GM13977 (cell line): ENCODE data around the gene TIGD6.

Source experiments
- DNase-seq: peaks from one replicate; pipeline ENCODE4 v3.0.0; 2012; ENCODE audit warnings: low spot score
- in situ Hi-C: fragments of 300-500 bp; cut with MboI; formaldehyde crosslinking; loops from one replicate; pipeline ENCODE4 v1.12.0; 2022; ENCODE audit warnings: low sequenced_read_pairs, low pct_unique_long_range_greater_than_20kb, mixed read lengths, inconsistent platforms; ENCODE audit not compliant: unreplicated experiment
- TF ChIP-seq, protein P1 (sequence below): IDR thresholded peaks from 2 replicates; pipeline ENCODE4 v1.5.1; 2012; ENCODE audit warnings: mild to moderate bottlenecking, control low read depth; ENCODE audit not compliant: insufficient read depth; ENCODE audit errors: extremely low read depth, missing control alignments

TIGD6 gene

DNA sequence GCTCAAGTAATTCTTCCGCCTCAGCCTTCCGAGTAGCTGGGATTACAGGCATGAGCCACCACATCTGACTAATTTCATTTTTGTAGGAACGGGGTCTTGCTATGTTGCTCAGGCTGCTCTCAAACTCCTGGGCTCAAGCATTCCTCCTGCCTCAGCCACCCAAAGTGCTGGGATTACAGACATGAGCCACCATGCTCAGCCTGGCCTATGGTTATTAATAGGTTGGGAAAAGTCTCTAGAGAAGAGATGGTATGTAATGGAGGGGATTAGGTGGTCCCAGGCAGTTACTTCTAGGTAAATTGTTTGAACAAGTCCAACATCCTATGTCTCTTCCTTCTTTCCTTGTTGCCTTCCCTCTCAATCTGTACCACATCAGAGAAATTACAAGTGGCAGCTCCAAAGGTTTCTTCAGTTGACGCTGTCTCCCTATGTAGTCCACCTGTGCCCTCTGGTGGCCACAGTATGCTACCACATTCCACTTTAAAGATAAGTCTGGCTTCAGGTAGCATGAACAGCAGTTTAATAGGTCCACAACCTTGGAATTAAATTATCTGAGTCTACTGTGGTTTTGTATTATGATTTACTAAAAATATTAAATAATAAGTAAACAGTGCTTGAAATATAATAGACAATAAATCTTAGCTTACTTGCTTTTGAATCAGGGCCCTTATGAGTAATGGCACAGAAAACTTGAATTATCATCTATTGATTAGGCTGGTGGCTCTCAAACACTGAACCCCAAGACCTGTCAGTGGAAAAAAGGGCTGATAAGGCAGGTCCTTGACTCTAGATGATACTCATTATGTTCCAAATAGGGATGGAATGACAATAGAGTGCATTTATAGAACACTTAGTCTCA, 9.7 kb downstream of the TIGD6 start:
- in situ Hi-C loops = no loop called here
- peak; percentile 65 for DNase-seq
- TF ChIP-seq, protein P1, sequence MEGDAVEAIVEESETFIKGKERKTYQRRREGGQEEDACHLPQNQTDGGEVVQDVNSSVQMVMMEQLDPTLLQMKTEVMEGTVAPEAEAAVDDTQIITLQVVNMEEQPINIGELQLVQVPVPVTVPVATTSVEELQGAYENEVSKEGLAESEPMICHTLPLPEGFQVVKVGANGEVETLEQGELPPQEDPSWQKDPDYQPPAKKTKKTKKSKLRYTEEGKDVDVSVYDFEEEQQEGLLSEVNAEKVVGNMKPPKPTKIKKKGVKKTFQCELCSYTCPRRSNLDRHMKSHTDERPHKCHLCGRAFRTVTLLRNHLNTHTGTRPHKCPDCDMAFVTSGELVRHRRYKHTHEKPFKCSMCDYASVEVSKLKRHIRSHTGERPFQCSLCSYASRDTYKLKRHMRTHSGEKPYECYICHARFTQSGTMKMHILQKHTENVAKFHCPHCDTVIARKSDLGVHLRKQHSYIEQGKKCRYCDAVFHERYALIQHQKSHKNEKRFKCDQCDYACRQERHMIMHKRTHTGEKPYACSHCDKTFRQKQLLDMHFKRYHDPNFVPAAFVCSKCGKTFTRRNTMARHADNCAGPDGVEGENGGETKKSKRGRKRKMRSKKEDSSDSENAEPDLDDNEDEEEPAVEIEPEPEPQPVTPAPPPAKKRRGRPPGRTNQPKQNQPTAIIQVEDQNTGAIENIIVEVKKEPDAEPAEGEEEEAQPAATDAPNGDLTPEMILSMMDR = peak; percentile 86

DNA sequence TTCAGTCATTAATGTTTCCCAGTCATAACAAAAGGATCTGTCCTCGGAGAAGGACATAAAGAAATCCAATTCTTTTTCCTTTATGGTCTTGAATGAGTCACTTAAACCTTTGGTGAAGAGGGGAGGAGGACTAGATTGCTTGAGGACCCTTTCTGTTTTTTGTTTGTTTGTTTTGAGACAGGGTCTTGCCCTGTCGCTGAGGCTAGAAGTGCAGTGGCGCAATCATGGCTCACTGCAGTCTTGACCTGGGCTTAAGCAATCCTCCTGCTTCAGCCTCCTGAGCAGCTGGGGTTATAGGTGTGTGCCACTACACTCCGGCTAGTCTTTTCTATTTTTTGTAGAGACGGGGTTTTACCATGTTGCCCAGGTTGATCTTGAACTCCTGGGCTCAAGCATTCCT, 12.3 kb downstream of the TIGD6 start:
- no peak for DNase-seq
- in situ Hi-C loops = loop anchor here (10.0 kb wide), 2 partner anchors 153 to 353 kb away; no protein-coding TSS in a partner anchor

DNA sequence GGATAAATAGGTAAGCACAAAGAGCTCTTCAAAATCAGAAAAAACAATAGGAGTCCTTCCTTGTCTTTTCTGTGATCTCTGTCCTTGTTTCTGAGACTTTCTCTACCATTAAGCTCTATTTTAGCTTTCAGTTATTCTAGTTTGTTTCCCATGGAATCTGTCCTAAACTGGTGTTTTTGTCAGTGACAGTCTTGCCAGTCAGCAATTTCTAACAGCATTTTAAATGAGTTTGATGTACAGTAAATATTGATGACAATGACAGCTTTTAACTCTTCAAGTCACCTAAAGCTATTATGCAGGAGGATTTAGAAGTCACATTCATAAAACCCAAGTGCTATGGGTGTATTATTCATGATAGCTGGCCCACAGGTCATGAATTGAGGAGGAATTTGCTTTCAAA, 17.9 kb downstream of the TIGD6 start:
- DNase-seq = no peak
- in situ Hi-C loops = loop anchor here (10.0 kb wide), 2 partner anchors 148 to 348 kb away; no protein-coding TSS in a partner anchor
- TF ChIP-seq, protein P1 = no peak

More for the DNA sequence above, 12.3 kb downstream of the TIGD6 start:
- TF ChIP-seq, protein P1 = no peak

DNA sequence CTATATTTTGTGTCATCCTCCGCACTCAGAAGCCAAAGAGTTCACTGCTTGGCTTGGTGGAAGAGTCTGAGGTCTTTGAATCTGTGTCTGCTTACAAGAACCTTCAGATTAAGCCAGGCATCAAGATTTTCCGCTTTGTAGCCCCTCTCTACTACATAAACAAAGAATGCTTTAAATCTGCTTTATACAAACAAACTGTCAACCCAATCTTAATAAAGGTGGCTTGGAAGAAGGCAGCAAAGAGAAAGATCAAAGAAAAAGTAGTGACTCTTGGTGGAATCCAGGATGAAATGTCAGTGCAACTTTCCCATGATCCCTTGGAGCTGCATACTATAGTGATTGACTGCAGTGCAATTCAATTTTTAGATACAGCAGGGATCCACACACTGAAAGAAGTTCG, 19.2 kb downstream of the TIGD6 start:
- DNase-seq = no peak
- TF ChIP-seq, protein P1 = no peak
- in situ Hi-C loops = loop anchor here (10.0 kb wide), 2 partner anchors 146 to 346 kb away; no protein-coding TSS in a partner anchor

DNA sequence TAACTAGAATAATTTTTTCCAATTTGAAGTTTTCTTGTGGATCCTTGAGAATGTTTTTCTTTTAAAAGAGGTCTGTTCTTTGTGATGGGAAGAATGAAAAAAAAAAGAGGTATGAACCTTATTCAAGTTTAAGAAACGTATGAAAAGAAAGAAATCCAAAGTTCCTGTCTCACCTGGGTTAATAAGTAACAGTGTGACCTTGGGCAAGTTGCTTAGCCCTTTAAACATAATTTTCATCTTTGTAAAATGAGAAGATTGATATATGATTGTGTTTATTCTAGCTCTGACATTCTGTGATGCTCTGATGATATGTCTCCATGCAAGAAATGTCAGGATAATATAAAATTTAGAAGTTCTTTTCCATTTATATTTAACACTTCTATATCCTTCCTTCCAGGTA, 20.6 kb downstream of the TIGD6 start:
- in situ Hi-C loops = loop anchor here (10.0 kb wide), 2 partner anchors 145 to 345 kb away; no protein-coding TSS in a partner anchor
- no peak for DNase-seq
- TF ChIP-seq, protein P1 = no peak

DNA sequence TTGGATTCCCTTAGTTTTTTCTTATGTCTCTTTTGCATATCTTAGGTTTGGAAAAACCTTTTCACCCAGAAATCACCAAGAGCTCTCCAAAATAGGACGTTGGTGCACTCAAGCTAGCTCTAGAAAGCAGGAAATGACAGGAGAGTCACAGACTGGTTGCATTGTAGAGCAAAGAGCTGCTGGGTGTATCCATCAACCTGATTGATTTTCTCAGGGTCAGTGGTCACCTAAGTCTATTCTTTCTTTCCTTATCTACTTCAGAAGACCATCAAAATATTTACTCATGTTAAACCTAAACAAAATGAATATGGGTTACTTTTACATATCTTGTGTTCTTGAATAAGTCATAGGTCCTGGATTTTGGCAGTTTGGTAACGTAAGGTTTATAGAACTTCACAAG, 25.0 kb downstream of the TIGD6 start:
- TF ChIP-seq, protein P1 = no peak
- in situ Hi-C loops = no loop called here
- no peak for DNase-seq
